D721Med (cell line): ENCODE data around the gene PRODH2.

Experiments
- DNase-seq: peaks from one replicate; pipeline ENCODE4 v3.0.0; 2011; ENCODE audit warnings: low spot score; ENCODE audit not compliant: insufficient read length
- FAIRE-seq: peaks from 2 replicates; lab custom pipeline; 2011; peaks lifted over from hg19 to GRCh38; lab: Jason Lieb, UNC
- CTCF ChIP-seq: IDR thresholded peaks from 2 replicates; pipeline ENCODE4 v1.5.1; 2012; ENCODE audit warnings: mild to moderate bottlenecking, control low read depth; ENCODE audit not compliant: insufficient read depth; ENCODE audit errors: missing control alignments

PRODH2 gene

GRCh38 chr19:35754370-35755130, 58.1 kb downstream of the PRODH2 start:
- TF ChIP-seq CTCF, result no peak
- DNase-seq (no peak), FAIRE-seq (no peak)

GRCh38 chr19:35753634-35754369, 58.8 kb downstream of the PRODH2 start:
- no peak for TF ChIP-seq CTCF
- FAIRE-seq (no peak), DNase-seq (no peak)

- no peak for TF ChIP-seq CTCF
- FAIRE-seq (no peak), DNase-seq (no peak)
These were observed 59.8 kb downstream of the PRODH2 start for GRCh38 chr19:35752746-35753350.

GRCh38 chr19:35751839-35752745, 60.6 kb downstream of the PRODH2 start:
- TF ChIP-seq CTCF, result no peak
- no peak for DNase-seq

GRCh38 chr19:35750167-35750566, 62.5 kb downstream of the PRODH2 start:
- DNase-seq (no peak), FAIRE-seq (no peak)
- TF ChIP-seq CTCF, result no peak

More at GRCh38 chr19:35751839-35752745, 60.6 kb downstream of the PRODH2 start:
- FAIRE-seq, result no peak
